Gastrocnemius medialis (tissue), 4 donors: Measurements from ENCODE around the gene ARHGAP10. TPM values are rescaled to one million over a fixed set of nuclear protein-coding genes. Genes with fewer than 3 reads are reported as not detected.
"Not testable (repeated sequence)": the region's sequence is repeated elsewhere in the genome, so short reads cannot be mapped to it uniquely, and the experiment has no call there.

Experiments used
- ATAC-seq, 2 donors: fragments of 150-250 bp; one replicate each; pipeline ENCODE4 v1.9.1; 2016
- DNase-seq, 2 donors: peaks; one replicate each; pipeline ENCODE4 v3.0.0-alpha.2; 2019
- H3K27ac ChIP-seq, 4 donors: fragments of 200-600 bp; sonication (generic); 1 replicate in 1 of 4; 2 replicates in 3 of 4; pipeline ENCODE4 v1.5.1; 2016 to 2018; ENCODE audit warnings: mild to moderate bottlenecking in 2 of 4, moderate library complexity in 1 of 4
- H3K27me3 ChIP-seq, 3 donors: fragments of 200-600 bp; sonication (generic) in 2 of 3; 1 replicate in 1 of 3; 2 replicates in 2 of 3; pipeline versions ENCODE4 v1.5.1 to v1.6.0; 2016 to 2019; ENCODE audit warnings: mild to moderate bottlenecking in 1 of 3, moderate library complexity in 1 of 3
- H3K36me3 ChIP-seq, 2 donors: fragments of 200-600 bp; sonication (generic) in 1 of 2; one replicate each; pipeline ENCODE4 v1.5.1; 2017 to 2018
- H3K4me1 ChIP-seq, 2 donors: fragments of 200-600 bp; sonication (generic) in 1 of 2; one replicate each; pipeline ENCODE4 v1.5.1; 2016 to 2017; ENCODE audit warnings: mild to moderate bottlenecking in 2 of 2
- H3K4me3 ChIP-seq, 4 donors: fragments of 200-600 bp; sonication (generic) in 3 of 4; 1 replicate in 1 of 4; 2 replicates in 3 of 4; pipeline ENCODE4 v1.5.1; 2016 to 2019; ENCODE audit warnings: mild to moderate bottlenecking in 2 of 4
- H3K9me3 ChIP-seq, 3 donors: fragments of 200-600 bp; sonication (generic) in 2 of 3; 1 replicate in 1 of 3; 2 replicates in 2 of 3; pipeline ENCODE4 v1.5.1; 2016 to 2019
- POLR2A ChIP-seq, 2 donors: fragments of 450-650 bp; IDR thresholded peaks; one replicate each; pipeline ENCODE4 v1.6.1; 2017; ENCODE audit warnings: antibody characterized with exemption in 2 of 2, mild to moderate bottlenecking in 2 of 2, moderate library complexity in 2 of 2
- in situ Hi-C, 4 donors: fragments of 200-750 bp; cut with MboI; loops; one replicate each; pipeline versions ENCODE4 v1.15.0 to v1.8.0; 2017; ENCODE audit warnings: low sequenced_read_pairs in 4 of 4
- intact Hi-C: fragments of 100-400 bp; cut with DNase I; formaldehyde crosslinking; loops from one replicate; pipeline ENCODE4 v1.15.1; 2023; ENCODE audit warnings: low total_unique reads
- total RNA-seq, 4 donors: library from RNA; depleted of rRNA; stranded (reverse); fragments of >200 nt; gene quantifications; one replicate each; pipeline versions ENCODE4 v1.1.0 to v1.2.3, GENCODE V29; 2016
- TF ChIP-seq, protein P1 (sequence below), 5 experiments: fragments of 450-650 bp in 3 of 5; fragments of 200-600 bp in 2 of 5; sonication (generic) in 2 of 5; IDR thresholded peaks in 4 of 5; conservative IDR thresholded peaks in 1 of 5; 1 replicate in 4 of 5; 2 replicates in 1 of 5; pipeline ENCODE4 v1.5.1; 2016 to 2019; ENCODE audit warnings: antibody characterized with exemption in 5 of 5, mild to moderate bottlenecking in 3 of 5, moderate library complexity in 3 of 5

ARHGAP10 gene
- total RNA-seq, 4 donors from 2014 or later = 22.1 to 34.6 (median 28.0) TPM

- in situ Hi-C loops (no loop called here), intact Hi-C loops (no loop called here)
- ATAC-seq = peak; percentile 48 to 58
- DNase-seq = no peak
- Histone ChIP-seq H3K27me3 (no peaks in the 10 kb centered on the region), H3K27ac (peak overlapping the region; percentile 60 to 74 (median 66)), H3K9me3 (no peaks in the 10 kb centered on the region), H3K4me1 (peaks cover 61 to 63% of the 10 kb centered on the region in 2 donors), H3K4me3 (no peak overlapping the region), H3K36me3 (no peaks in the 10 kb centered on the region)
- no peak for TF ChIP-seq POLR2A (IDR thresholded peaks at IDR 0.05)
- TF ChIP-seq, protein P1, sequence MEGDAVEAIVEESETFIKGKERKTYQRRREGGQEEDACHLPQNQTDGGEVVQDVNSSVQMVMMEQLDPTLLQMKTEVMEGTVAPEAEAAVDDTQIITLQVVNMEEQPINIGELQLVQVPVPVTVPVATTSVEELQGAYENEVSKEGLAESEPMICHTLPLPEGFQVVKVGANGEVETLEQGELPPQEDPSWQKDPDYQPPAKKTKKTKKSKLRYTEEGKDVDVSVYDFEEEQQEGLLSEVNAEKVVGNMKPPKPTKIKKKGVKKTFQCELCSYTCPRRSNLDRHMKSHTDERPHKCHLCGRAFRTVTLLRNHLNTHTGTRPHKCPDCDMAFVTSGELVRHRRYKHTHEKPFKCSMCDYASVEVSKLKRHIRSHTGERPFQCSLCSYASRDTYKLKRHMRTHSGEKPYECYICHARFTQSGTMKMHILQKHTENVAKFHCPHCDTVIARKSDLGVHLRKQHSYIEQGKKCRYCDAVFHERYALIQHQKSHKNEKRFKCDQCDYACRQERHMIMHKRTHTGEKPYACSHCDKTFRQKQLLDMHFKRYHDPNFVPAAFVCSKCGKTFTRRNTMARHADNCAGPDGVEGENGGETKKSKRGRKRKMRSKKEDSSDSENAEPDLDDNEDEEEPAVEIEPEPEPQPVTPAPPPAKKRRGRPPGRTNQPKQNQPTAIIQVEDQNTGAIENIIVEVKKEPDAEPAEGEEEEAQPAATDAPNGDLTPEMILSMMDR (IDR thresholded peaks at IDR 0.05 in 4 of 5, conservative IDR thresholded peaks at IDR 0.05 in 1 of 5) = no peak
Measured at GRCh38 chr4:147791865-147792264, 60.0 kb downstream of the ARHGAP10 start.

DNA sequence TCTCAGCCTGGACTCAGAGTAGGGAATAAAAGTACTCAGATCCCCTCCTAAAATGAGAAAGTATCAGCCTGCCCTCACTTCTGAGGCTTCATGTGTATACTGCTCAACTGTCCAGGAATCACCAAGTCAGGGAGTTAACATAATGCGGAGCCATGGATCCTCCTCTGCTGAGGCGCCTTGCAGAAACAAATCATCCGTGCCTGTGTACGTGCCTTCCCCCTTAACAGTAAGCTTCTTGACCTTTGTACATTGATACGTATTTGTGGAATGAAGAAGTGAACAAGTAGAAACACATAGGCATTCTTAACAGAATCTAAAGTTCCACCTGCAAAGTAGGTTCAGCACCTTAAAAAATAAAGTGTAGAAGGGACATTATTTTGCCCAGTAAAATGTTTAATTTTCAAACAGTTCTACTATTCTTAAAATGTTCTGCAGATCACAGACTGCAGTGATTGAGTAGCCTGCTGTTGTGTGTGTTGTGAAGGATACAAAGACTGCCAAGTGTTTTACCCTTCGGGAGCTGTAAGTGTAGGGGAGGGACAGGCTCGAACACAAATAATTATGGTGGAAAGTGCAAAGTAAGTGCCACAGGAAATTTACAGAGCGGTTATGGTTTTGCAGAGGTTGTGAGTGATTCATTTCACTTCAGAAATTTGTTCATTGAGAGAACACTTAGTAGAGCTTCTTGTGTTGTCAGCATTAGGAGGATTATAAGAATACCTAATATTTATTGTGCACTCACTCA lies 61.9 kb downstream of the ARHGAP10 start:
- ATAC-seq (peak in 1 of 2 donors; percentile 27), DNase-seq (no peak)
- Histone ChIP-seq H3K36me3 (no peaks in the 10 kb centered on the region), H3K27ac (peak overlapping the region; percentile 60 to 74 (median 66)), H3K4me1 (peaks cover 44 to 45% of the 10 kb centered on the region in 2 donors), H3K9me3 (no peaks in the 10 kb centered on the region), H3K4me3 (no peak overlapping the region), H3K27me3 (no peaks in the 10 kb centered on the region)
- intact Hi-C loops = no loop called here
- in situ Hi-C loops = no loop called here
- TF ChIP-seq POLR2A (IDR thresholded peaks at IDR 0.05) = no peak
- TF ChIP-seq, protein P1 (IDR thresholded peaks at IDR 0.05 in 4 of 5, conservative IDR thresholded peaks at IDR 0.05 in 1 of 5) = no peak

DNA sequence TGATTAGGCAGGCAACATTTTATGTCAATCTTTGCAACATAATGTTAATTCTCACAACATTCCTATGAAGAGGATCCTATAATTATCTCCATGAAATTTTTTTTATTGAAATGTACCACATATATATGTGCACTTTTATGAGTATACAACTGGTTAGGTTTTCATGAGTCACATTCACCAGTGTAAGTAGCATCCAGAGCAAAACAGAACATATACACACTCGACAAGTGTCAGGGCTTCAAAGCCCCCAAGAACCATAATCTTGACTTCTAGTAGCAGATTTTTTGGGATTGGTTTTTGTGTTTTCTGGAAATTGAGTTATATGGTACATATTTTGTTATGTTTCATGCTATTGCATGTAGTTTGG lies 62.4 kb downstream of the ARHGAP10 start:
- Histone ChIP-seq H3K27me3 (no peaks in the 10 kb centered on the region), H3K4me3 (no peak overlapping the region), H3K4me1 (peaks cover 44 to 45% of the 10 kb centered on the region in 2 donors), H3K9me3 (no peaks in the 10 kb centered on the region), H3K36me3 (no peaks in the 10 kb centered on the region), H3K27ac (peak overlapping the region in 2 of 4 donors; percentile 62 to 74)
- in situ Hi-C loops = no loop called here
- ATAC-seq = no peak
- no peak for DNase-seq
- intact Hi-C loops = no loop called here
- TF ChIP-seq, protein P1 (IDR thresholded peaks at IDR 0.05 in 4 of 5, conservative IDR thresholded peaks at IDR 0.05 in 1 of 5) = no peak
- no peak for TF ChIP-seq POLR2A (IDR thresholded peaks at IDR 0.05)

DNA sequence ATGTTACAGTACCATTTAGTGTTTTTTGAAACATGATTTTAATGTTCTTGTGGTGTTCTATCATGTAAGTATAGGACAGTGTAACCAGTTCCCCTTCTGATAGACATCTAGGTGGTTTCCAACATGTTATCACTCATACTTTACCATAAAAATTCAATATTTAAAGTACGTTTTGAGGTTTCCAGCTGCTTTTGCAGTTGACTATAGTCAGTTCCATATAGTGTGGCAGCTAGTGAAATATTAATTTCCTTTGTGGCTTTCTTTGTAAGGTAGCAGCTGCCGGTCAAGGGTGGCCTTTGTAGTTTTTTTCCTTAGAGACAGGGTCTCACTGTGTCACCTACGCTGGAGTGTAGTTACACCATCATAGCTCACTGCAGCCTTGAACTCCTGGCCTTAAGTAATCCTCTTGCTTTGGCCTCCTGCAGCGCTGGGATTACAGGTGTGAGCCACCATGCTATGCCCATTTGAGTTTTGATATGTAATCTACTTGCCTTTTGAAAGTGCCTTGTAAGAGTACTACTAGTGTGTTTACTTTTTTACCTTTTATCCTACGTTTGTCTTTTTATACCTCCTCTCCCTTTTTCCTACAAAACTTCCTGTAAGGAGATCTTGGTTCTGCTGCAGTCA lies 63.0 kb downstream of the ARHGAP10 start:
- Histone ChIP-seq H3K36me3 (no peaks in the 10 kb centered on the region), H3K4me1 (peaks cover 45 to 47% of the 10 kb centered on the region in 2 donors), H3K4me3 (no peak overlapping the region), H3K27ac (peak overlapping the region in 2 of 4 donors; percentile 7 to 62), H3K9me3 (no peaks in the 10 kb centered on the region), H3K27me3 (no peaks in the 10 kb centered on the region)
- TF ChIP-seq POLR2A (IDR thresholded peaks at IDR 0.05) = no peak
- TF ChIP-seq, protein P1 (IDR thresholded peaks at IDR 0.05 in 4 of 5, conservative IDR thresholded peaks at IDR 0.05 in 1 of 5) = no peak
- no peak for ATAC-seq
- DNase-seq = no peak
- intact Hi-C loops = no loop called here
- in situ Hi-C loops = no loop called here

GRCh38 chr4:147799057-147799456 lies 67.2 kb downstream of the ARHGAP10 start:
- H3K27ac ChIP-seq = peak overlapping the region; percentile 51 to 69 (median 66)
- H3K36me3 ChIP-seq, in situ Hi-C loops, ATAC-seq, H3K9me3 ChIP-seq, DNase-seq, H3K4me3 ChIP-seq, H3K27me3 ChIP-seq, intact Hi-C loops: not testable (repeated sequence)
- peaks cover 44% of the 10 kb centered on the region in 2 donors for H3K4me1 ChIP-seq
